ENCODE measurements around the gene SHISA3.

GRCh38 chr4:42445038-42445437 lies 47.8 kb downstream of the SHISA3 start:
- TF ChIP-seq KLF9 (tag by site-specific recombination; IDR thresholded peaks at IDR 0.05; ENCODE audit: low read depth): no peak
- TF ChIP-seq CTCF (tag by site-specific recombination; IDR thresholded peaks at IDR 0.05): no peak
- TF ChIP-seq ZBTB8A (tag by site-specific recombination; IDR thresholded peaks at IDR 0.05): no peak
- no peak for TF ChIP-seq RBAK (tag by site-specific recombination; IDR thresholded peaks at IDR 0.05)
- TF ChIP-seq ZNF341 (tag by site-specific recombination; IDR thresholded peaks at IDR 0.05; ENCODE audit: low read depth): no peak
- TF ChIP-seq PRDM10 (tag by site-specific recombination; IDR thresholded peaks at IDR 0.05): no peak
- no peak for TF ChIP-seq ZNF561 (tag by site-specific recombination; IDR thresholded peaks at IDR 0.05; ENCODE audit: borderline replicate concordance)
- TF ChIP-seq REST (tag by site-specific recombination; IDR thresholded peaks at IDR 0.05): no peak
